Neural crest cell (in vitro differentiated cells): ENCODE measurements around the gene PDZRN4. TPM values are rescaled to one million over a fixed set of nuclear protein-coding genes. Genes with fewer than 3 reads are reported as not detected.
A peak's percentile ranks its signal among the peaks of the same experiment; 100 is the strongest.

Experiments used
- DNase-seq: peaks from one replicate; pipeline ENCODE4 v3.0.0; 2021; ENCODE audit warnings: low read depth, mixed read lengths, low spot score
- H3K27ac Mint-ChIP-seq: one replicate; pipeline ENCODE4 v1.8.0; 2021; ENCODE audit warnings: mild to moderate bottlenecking, mixed read lengths; ENCODE audit not compliant: unreplicated experiment
- H3K27me3 Mint-ChIP-seq: 2 replicates; pipeline ENCODE4 v1.8.0; 2021; ENCODE audit warnings: low read depth, mild to moderate bottlenecking, mixed read lengths
- H3K36me3 Mint-ChIP-seq: 2 replicates; pipeline ENCODE4 v1.8.0; 2021; ENCODE audit warnings: low read depth, mild to moderate bottlenecking, mixed read lengths
- H3K4me1 Mint-ChIP-seq: 2 replicates; pipeline ENCODE4 v1.8.0; 2021; ENCODE audit warnings: mixed read lengths
- H3K4me3 Mint-ChIP-seq: one replicate; pipeline ENCODE4 v1.8.0; 2021; ENCODE audit warnings: mild to moderate bottlenecking, mixed read lengths
- H3K9me3 Mint-ChIP-seq: 2 replicates; pipeline ENCODE4 v1.8.0; 2021; ENCODE audit warnings: mixed read lengths
- total RNA-seq: library from RNA; stranded (reverse); gene quantifications from 2 replicates; pipeline ENCODE4 v1.2.1, GENCODE V29; 2021
- TF ChIP-seq, protein P1 (sequence below): fragments of 200-600 bp; sonication (generic); conservative IDR thresholded peaks from 2 replicates; pipeline ENCODE4 v1.5.0; 2021; ENCODE audit warnings: antibody characterized with exemption, mild to moderate bottlenecking

PDZRN4 gene
- total RNA-seq, 1 donor from 2014 or later = 2.5 TPM

GRCh38 chr12:41325336-41325735, 137.2 kb downstream of the PDZRN4 start:
- no peak for DNase-seq
- Mint-ChIP-seq H3K4me3 (no peak overlapping the region), H3K27me3 (no peaks in the 10 kb centered on the region), H3K27ac (no peak overlapping the region), H3K36me3 (no peaks in the 10 kb centered on the region), H3K9me3 (no peaks in the 10 kb centered on the region), H3K4me1 (peaks cover 16% of the 10 kb centered on the region)
- TF ChIP-seq, protein P1, sequence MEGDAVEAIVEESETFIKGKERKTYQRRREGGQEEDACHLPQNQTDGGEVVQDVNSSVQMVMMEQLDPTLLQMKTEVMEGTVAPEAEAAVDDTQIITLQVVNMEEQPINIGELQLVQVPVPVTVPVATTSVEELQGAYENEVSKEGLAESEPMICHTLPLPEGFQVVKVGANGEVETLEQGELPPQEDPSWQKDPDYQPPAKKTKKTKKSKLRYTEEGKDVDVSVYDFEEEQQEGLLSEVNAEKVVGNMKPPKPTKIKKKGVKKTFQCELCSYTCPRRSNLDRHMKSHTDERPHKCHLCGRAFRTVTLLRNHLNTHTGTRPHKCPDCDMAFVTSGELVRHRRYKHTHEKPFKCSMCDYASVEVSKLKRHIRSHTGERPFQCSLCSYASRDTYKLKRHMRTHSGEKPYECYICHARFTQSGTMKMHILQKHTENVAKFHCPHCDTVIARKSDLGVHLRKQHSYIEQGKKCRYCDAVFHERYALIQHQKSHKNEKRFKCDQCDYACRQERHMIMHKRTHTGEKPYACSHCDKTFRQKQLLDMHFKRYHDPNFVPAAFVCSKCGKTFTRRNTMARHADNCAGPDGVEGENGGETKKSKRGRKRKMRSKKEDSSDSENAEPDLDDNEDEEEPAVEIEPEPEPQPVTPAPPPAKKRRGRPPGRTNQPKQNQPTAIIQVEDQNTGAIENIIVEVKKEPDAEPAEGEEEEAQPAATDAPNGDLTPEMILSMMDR = no peak

DNA sequence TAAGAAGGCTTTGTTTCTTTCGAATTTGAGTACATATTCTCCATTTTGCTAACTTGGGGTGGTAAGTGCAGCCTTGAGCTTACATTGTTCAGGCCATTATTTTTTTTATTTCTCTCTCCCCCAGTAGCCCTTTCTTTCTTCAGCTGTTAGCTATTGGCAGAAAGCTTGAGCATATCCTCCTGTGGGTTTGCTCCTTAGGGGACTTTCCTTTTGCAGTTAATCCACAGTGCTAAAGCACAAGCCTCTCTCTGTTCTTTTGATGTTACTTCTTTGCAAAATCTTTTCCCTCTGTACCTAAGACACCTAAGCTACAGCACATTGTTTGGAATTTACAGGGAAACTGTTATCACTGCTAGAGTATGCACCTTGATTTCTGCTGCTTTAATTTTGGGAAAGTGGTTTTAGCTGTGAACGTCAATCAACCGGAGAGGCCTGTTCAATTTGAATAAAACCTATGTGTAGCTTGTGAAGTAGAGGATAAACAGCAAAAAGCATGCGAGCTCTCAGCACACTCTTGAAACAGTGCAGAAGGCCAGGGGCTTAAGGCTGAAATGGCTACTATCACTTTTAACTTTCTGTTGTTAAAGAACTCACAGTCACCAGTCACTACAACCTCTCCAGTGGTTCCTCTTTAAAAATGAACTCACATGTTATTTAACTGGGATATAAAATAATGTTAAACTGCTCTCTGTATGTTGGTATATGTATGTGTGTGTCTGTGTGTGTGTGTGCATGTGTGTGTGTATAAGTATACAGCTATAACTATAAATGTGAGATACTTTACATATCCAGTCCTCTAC, 139.2 kb downstream of the PDZRN4 start:
- DNase-seq = no peak
- Mint-ChIP-seq H3K9me3 (peaks cover 9% of the 10 kb centered on the region), H3K27me3 (no peaks in the 10 kb centered on the region), H3K4me1 (peaks cover 22% of the 10 kb centered on the region), H3K36me3 (no peaks in the 10 kb centered on the region), H3K27ac (peak overlapping the region; percentile 76), H3K4me3 (no peak overlapping the region)
- TF ChIP-seq, protein P1 = no peak

DNA sequence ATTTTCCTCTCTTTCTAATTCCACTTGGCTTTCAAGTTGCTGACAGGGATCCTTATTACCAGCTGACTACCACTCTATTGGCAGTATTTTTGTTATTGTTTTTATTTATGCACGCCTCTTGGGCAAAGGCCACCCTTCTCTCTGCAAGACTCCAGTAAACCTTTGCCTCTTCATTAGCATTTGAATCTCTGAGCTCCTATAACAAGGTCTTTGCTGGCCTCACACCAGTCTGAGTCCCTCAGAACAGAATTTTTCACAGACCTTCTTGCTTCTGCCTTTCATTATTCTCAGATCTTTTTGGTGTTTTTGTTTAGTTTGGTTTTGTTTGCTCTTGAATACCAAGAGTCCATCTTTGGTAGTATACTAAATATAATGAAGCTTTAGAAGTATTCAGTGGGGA, 145.9 kb downstream of the PDZRN4 start:
- Mint-ChIP-seq H3K36me3 (peaks cover 13% of the 10 kb centered on the region), H3K9me3 (peaks cover 21% of the 10 kb centered on the region), H3K27ac (peak overlapping the region; percentile 90), H3K27me3 (no peaks in the 10 kb centered on the region), H3K4me1 (peaks cover 38% of the 10 kb centered on the region), H3K4me3 (peak overlapping the region; percentile 68)
- DNase-seq = no peak
- TF ChIP-seq, protein P1 = no peak

DNA sequence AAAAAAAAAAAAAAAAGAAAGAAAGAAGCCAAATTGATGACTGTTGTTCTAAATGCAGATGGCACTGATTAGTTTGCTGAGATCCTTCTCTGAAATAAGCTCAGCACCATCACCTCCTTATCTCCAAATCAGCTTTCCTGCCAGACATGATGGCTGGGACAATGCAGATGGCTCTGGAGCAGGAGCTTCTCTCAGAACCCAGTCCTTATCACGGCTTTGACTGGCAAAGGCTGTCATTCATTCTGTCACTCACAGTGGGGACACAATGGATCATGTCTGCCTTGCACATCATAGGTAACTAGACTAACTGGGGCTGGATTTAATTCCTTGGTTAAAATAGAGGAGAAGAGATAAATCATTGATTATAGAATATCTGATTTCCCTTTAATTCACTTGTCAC, 146.3 kb downstream of the PDZRN4 start:
- TF ChIP-seq, protein P1 = no peak
- Mint-ChIP-seq H3K9me3 (peaks cover 24% of the 10 kb centered on the region), H3K4me1 (peaks cover 40% of the 10 kb centered on the region), H3K27me3 (no peaks in the 10 kb centered on the region), H3K36me3 (peaks cover 17% of the 10 kb centered on the region), H3K27ac (peak overlapping the region; percentile 70), H3K4me3 (peak overlapping the region; percentile 68)
- no peak for DNase-seq

- H3K27ac Mint-ChIP-seq = no peak overlapping the region
- TF ChIP-seq, protein P1 = no peak
- H3K9me3 Mint-ChIP-seq = peaks cover 36% of the 10 kb centered on the region
- DNase-seq = no peak
- H3K36me3 Mint-ChIP-seq = peaks cover 28% of the 10 kb centered on the region
- peak overlapping the region; percentile 21 for H3K4me3 Mint-ChIP-seq
- no peaks in the 10 kb centered on the region for H3K27me3 Mint-ChIP-seq
- H3K4me1 Mint-ChIP-seq = peaks cover 43% of the 10 kb centered on the region
Observed at GRCh38 chr12:41336041-41336549, 148.0 kb downstream of the PDZRN4 start.
